BE2C (cell line): ENCODE data around the gene PPP1R1C.

Experiments used
- DNase-seq: peaks from one replicate; pipeline ENCODE4 v3.0.0-alpha.2; 2020
- H3K27me3 ChIP-seq: fragments of 250-450 bp; sonication (Bioruptor Pico); 2 replicates; pipeline ENCODE4 v1.5.1; 2020; ENCODE audit warnings: mild to moderate bottlenecking
- H3K36me3 ChIP-seq: fragments of 250-450 bp; sonication (Bioruptor Pico); 2 replicates; pipeline ENCODE4 v1.5.1; 2020; ENCODE audit warnings: mild to moderate bottlenecking
- H3K4me1 ChIP-seq: fragments of 250-450 bp; sonication (Bioruptor Pico); 2 replicates; pipeline ENCODE4 v1.5.1; 2020
- H3K4me3 ChIP-seq: 2 replicates; pipeline ENCODE4 v1.5.1; 2011; ENCODE audit warnings: low read depth, low read length
- H3K9me3 ChIP-seq: fragments of 250-450 bp; sonication (Bioruptor Pico); 2 replicates; pipeline ENCODE4 v1.5.1; 2020
- CTCF ChIP-seq: IDR thresholded peaks from 2 replicates; pipeline ENCODE4 v1.5.1; 2012; ENCODE audit warnings: mild to moderate bottlenecking, low read depth, low read length

The PPP1R1C gene

GRCh38 chr2:181946444-181947127 is 39.1 kb upstream of the PPP1R1C start:
- H3K4me1 ChIP-seq, result no peaks in the 10 kb centered on the region
- H3K36me3 ChIP-seq, result no peaks in the 10 kb centered on the region
- no peaks in the 10 kb centered on the region for H3K27me3 ChIP-seq
- no peaks in the 10 kb centered on the region for H3K9me3 ChIP-seq
- no peak for TF ChIP-seq CTCF
- no peak for DNase-seq
- no peak overlapping the region for H3K4me3 ChIP-seq

GRCh38 chr2:181947273-181947672 is 38.4 kb upstream of the PPP1R1C start:
- no peaks in the 10 kb centered on the region for H3K36me3 ChIP-seq
- no peak for TF ChIP-seq CTCF
- no peaks in the 10 kb centered on the region for H3K9me3 ChIP-seq
- H3K4me1 ChIP-seq, result no peaks in the 10 kb centered on the region
- no peak for DNase-seq
- no peak overlapping the region for H3K4me3 ChIP-seq
- H3K27me3 ChIP-seq, result no peaks in the 10 kb centered on the region

GRCh38 chr2:181948227-181948626 is 37.4 kb upstream of the PPP1R1C start:
- DNase-seq, result no peak
- no peak for TF ChIP-seq CTCF
- Histone ChIP-seq H3K4me3 (no peak overlapping the region), H3K36me3 (no peaks in the 10 kb centered on the region), H3K9me3 (no peaks in the 10 kb centered on the region), H3K4me1 (no peaks in the 10 kb centered on the region), H3K27me3 (no peaks in the 10 kb centered on the region)

GRCh38 chr2:181949047-181949446 is 36.6 kb upstream of the PPP1R1C start:
- H3K4me1 ChIP-seq, result no peaks in the 10 kb centered on the region
- no peaks in the 10 kb centered on the region for H3K36me3 ChIP-seq
- H3K4me3 ChIP-seq, result no peak overlapping the region
- H3K27me3 ChIP-seq, result no peaks in the 10 kb centered on the region
- H3K9me3 ChIP-seq, result no peaks in the 10 kb centered on the region
- TF ChIP-seq CTCF, result no peak
- DNase-seq, result no peak

- Histone ChIP-seq H3K4me1 (no peaks in the 10 kb centered on the region), H3K9me3 (no peaks in the 10 kb centered on the region), H3K27me3 (no peaks in the 10 kb centered on the region), H3K4me3 (no peak overlapping the region), H3K36me3 (no peaks in the 10 kb centered on the region)
- DNase-seq, result no peak
- no peak for TF ChIP-seq CTCF
These were observed 33.0 kb upstream of the PPP1R1C start for GRCh38 chr2:181952404-181953226.
